Measurements from ENCODE around the gene ATG101.

DNA sequence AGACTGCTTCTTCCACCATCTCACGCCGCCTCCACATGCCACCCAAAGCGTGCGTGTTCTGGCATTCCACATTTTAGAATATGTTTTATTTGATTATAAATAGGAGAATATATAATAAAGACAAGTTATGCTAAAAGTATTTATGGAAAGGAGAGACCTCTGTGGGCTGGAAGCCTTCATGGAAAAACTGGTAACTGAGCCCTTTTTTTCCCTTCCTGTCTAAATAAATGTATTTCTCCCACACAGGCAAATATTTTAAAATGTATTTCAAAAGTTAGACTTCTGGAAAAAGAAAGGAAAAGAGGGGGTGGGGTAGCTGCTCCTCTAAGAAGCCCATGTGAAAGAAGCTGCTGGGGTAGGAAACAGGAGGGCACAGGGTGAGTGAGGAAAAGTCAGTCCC, 34.6 kb upstream of the ATG101 start:
- TF ChIP-seq, protein P1, sequence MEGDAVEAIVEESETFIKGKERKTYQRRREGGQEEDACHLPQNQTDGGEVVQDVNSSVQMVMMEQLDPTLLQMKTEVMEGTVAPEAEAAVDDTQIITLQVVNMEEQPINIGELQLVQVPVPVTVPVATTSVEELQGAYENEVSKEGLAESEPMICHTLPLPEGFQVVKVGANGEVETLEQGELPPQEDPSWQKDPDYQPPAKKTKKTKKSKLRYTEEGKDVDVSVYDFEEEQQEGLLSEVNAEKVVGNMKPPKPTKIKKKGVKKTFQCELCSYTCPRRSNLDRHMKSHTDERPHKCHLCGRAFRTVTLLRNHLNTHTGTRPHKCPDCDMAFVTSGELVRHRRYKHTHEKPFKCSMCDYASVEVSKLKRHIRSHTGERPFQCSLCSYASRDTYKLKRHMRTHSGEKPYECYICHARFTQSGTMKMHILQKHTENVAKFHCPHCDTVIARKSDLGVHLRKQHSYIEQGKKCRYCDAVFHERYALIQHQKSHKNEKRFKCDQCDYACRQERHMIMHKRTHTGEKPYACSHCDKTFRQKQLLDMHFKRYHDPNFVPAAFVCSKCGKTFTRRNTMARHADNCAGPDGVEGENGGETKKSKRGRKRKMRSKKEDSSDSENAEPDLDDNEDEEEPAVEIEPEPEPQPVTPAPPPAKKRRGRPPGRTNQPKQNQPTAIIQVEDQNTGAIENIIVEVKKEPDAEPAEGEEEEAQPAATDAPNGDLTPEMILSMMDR (IDR thresholded peaks at IDR 0.05; ENCODE audit: poor library complexity, severe bottlenecking) = no peak
- no peak for TF ChIP-seq EP300 (conservative IDR thresholded peaks at IDR 0.05; ENCODE audit: poor library complexity, severe bottlenecking)
- TF ChIP-seq POLR2AphosphoS5 (IDR thresholded peaks at IDR 0.05) = no peak
- TF ChIP-seq TAF1 (IDR thresholded peaks at IDR 0.05; ENCODE audit: low read depth) = no peak
- TF ChIP-seq, protein P2, sequence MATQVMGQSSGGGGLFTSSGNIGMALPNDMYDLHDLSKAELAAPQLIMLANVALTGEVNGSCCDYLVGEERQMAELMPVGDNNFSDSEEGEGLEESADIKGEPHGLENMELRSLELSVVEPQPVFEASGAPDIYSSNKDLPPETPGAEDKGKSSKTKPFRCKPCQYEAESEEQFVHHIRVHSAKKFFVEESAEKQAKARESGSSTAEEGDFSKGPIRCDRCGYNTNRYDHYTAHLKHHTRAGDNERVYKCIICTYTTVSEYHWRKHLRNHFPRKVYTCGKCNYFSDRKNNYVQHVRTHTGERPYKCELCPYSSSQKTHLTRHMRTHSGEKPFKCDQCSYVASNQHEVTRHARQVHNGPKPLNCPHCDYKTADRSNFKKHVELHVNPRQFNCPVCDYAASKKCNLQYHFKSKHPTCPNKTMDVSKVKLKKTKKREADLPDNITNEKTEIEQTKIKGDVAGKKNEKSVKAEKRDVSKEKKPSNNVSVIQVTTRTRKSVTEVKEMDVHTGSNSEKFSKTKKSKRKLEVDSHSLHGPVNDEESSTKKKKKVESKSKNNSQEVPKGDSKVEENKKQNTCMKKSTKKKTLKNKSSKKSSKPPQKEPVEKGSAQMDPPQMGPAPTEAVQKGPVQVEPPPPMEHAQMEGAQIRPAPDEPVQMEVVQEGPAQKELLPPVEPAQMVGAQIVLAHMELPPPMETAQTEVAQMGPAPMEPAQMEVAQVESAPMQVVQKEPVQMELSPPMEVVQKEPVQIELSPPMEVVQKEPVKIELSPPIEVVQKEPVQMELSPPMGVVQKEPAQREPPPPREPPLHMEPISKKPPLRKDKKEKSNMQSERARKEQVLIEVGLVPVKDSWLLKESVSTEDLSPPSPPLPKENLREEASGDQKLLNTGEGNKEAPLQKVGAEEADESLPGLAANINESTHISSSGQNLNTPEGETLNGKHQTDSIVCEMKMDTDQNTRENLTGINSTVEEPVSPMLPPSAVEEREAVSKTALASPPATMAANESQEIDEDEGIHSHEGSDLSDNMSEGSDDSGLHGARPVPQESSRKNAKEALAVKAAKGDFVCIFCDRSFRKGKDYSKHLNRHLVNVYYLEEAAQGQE (IDR thresholded peaks at IDR 0.05; ENCODE audit: borderline replicate concordance) = no peak
- no peak for TF ChIP-seq EZH2 (IDR thresholded peaks at IDR 0.05; ENCODE audit: borderline replicate concordance, insufficient read depth, low read length, poor library complexity, severe bottlenecking)
- no peak for TF ChIP-seq RAD21 (conservative IDR thresholded peaks at IDR 0.05)

Measured in neural cell (in vitro differentiated cells).